HCT116 (cell line): Measurements from ENCODE around the gene BICRAL. TPM values are rescaled to one million over a fixed set of nuclear protein-coding genes. Genes with fewer than 3 reads are reported as not detected.
"Not testable (repeated sequence)": the region's sequence is repeated elsewhere in the genome, so short reads cannot be mapped to it uniquely, and the experiment has no call there.

Experiments used
- ATAC-seq: fragments of 200-7000 bp; cut with Tn5 transposase; 2 replicates; pipeline ENCODE4 v1.9.1; 2020; ENCODE audit warnings: mild to moderate bottlenecking, moderate library complexity
- BruUV-seq: library from RNA; stranded (reverse); fragments of 400-500 nt; replicated peaks from 2 replicates; lab custom pipeline; 2021; lab: Mats Ljungman, UMichigan
- CTCF ChIA-PET: fragments of 300-600 bp; sonication (Branson Sonifier 250); formaldehyde crosslinking; loops from one replicate; lab custom pipeline; 2021; ENCODE audit warnings: antibody characterized with exemption; lab: Charles Lee
- POLR2A ChIA-PET: fragments of 300-600, 350-600 bp; sonication (Branson Sonifier 250); formaldehyde crosslinking; loops from one replicate; lab custom pipeline; 2021; ENCODE audit warnings: antibody characterized with exemption; lab: Charles Lee
- RAD21 ChIA-PET, 2 experiments: fragments of 300-600 bp; sonication (Branson Sonifier 250); formaldehyde crosslinking; loops; one replicate each; lab custom pipeline; 2023; ENCODE audit warnings: low total read pairs in 2 of 2; ENCODE audit not compliant: uncharacterized antibody in 2 of 2, unreplicated experiment in 2 of 2, low non-redundant PET in 1 of 2; lab: Charles Lee
- DNase-seq: peaks from one replicate; pipeline ENCODE4 v3.0.0-alpha.2; 2010; ENCODE audit warnings: low read depth, low spot score
- H2AFZ ChIP-seq: fragments of 200-600 bp; shearing (Covaris generic), sonication (generic); 2 replicates; pipeline ENCODE4 v1.6.1; 2017; ENCODE audit warnings: low read depth, mixed run types, mixed read lengths, antibody characterized with exemption, low read length; ENCODE audit not compliant: poor library complexity, severe bottlenecking
- H3K27ac ChIP-seq: 2 replicates; pipeline ENCODE4 v1.5.1; 2012; ENCODE audit warnings: low read depth, low read length
- H3K27me3 ChIP-seq: fragments of 200-600 bp; sonication (generic); 2 replicates; pipeline ENCODE4 v1.6.1; 2016; ENCODE audit warnings: mixed run types, low read length, mixed read lengths; ENCODE audit not compliant: insufficient read depth
- H3K36me3 ChIP-seq, 2 experiments: fragments of 200-500 bp in 1 of 2; fragments of 200-600 bp in 1 of 2; sonication (Bioruptor generic) in 1 of 2; sonication (generic) in 1 of 2; 2 replicates each; pipeline versions ENCODE4 v1.5.1 to v1.6.1; 2014 to 2016; ENCODE audit warnings: low read length in 2 of 2, inconsistent platforms in 1 of 2, mixed read lengths in 1 of 2, mixed run types in 1 of 2; ENCODE audit not compliant: insufficient read depth in 2 of 2, control insufficient read depth in 1 of 2
- H3K4me1 ChIP-seq, 2 experiments: fragments of 200-600 bp in 1 of 2; sonication (generic) in 1 of 2; 2 replicates each; pipeline versions ENCODE4 v1.5.1 to v1.6.1; 2012 to 2017; ENCODE audit warnings: low read length in 2 of 2, inconsistent platforms in 1 of 2, mild to moderate bottlenecking in 1 of 2, mixed read lengths in 1 of 2, mixed run types in 1 of 2, moderate library complexity in 1 of 2; ENCODE audit not compliant: insufficient read depth in 2 of 2, control insufficient read depth in 1 of 2
- H3K4me2 ChIP-seq: fragments of 200-600 bp; sonication (generic); 2 replicates; pipeline ENCODE4 v1.6.1; 2017; ENCODE audit warnings: mixed run types, low read length, mixed read lengths
- H3K4me3 ChIP-seq, 2 experiments: fragments of 200-600 bp in 1 of 2; sonication (generic) in 1 of 2; replicated peaks in 1 of 2; 2 replicates each; pipeline ENCODE4 v1.5.1; 2011 to 2016; ENCODE audit warnings: low read length in 2 of 2, control low read depth in 1 of 2, low read depth in 1 of 2, mild to moderate bottlenecking in 1 of 2, mixed read lengths in 1 of 2, mixed run types in 1 of 2
- H3K79me2 ChIP-seq: fragments of 200-600 bp; sonication (generic); 2 replicates; pipeline ENCODE4 v1.6.1; 2017; ENCODE audit warnings: mild to moderate bottlenecking, mixed run types, low read length, moderate library complexity, mixed read lengths; ENCODE audit not compliant: insufficient read depth
- H3K9ac ChIP-seq: fragments of 200-600 bp; sonication (generic); 2 replicates; pipeline ENCODE4 v1.6.1; 2016; ENCODE audit warnings: low read length, mixed read lengths
- H3K9me2 ChIP-seq: fragments of 200-600 bp; sonication (generic), shearing (Covaris generic); 2 replicates; pipeline ENCODE4 v1.6.1; 2017; ENCODE audit warnings: mixed run types, mild to moderate bottlenecking, moderate library complexity; ENCODE audit not compliant: insufficient read depth
- H3K9me3 ChIP-seq, 2 experiments: fragments of 200-500 bp in 1 of 2; fragments of 200-600 bp in 1 of 2; sonication (Bioruptor generic) in 1 of 2; sonication (generic) in 1 of 2; 2 replicates each; pipeline ENCODE4 v1.6.1; 2014 to 2017; ENCODE audit warnings: low read length in 2 of 2, mixed read lengths in 2 of 2, inconsistent platforms in 1 of 2, low read depth in 1 of 2, mild to moderate bottlenecking in 1 of 2, mixed run types in 1 of 2, moderate library complexity in 1 of 2; ENCODE audit not compliant: control insufficient read depth in 1 of 2, insufficient read depth in 1 of 2
- H4K20me1 ChIP-seq: fragments of 200-600 bp; sonication (generic), shearing (Covaris generic); 2 replicates; pipeline ENCODE4 v1.6.1; 2017; ENCODE audit warnings: mixed run types, mild to moderate bottlenecking, moderate library complexity; ENCODE audit not compliant: insufficient read depth
- CBX3 ChIP-seq: IDR thresholded peaks from 2 replicates; pipeline ENCODE4 v1.6.1; 2012; ENCODE audit warnings: low read depth
- EGR1 ChIP-seq: IDR thresholded peaks from 2 replicates; pipeline ENCODE4 v1.6.1; 2012; ENCODE audit warnings: low read depth
- EZH2phosphoT487 ChIP-seq: fragments of 200-600 bp; IDR thresholded peaks from 2 replicates; pipeline ENCODE4 v1.6.1; 2018; ENCODE audit warnings: antibody characterized with exemption, borderline replicate concordance
- FOSL1 ChIP-seq: IDR thresholded peaks from 2 replicates; pipeline ENCODE4 v1.6.1; 2012; ENCODE audit warnings: low read depth
- POLR2AphosphoS5 ChIP-seq: IDR thresholded peaks from 2 replicates; pipeline ENCODE4 v1.6.1; 2011; ENCODE audit warnings: mild to moderate bottlenecking, low read depth, low read length, moderate library complexity
- RAD21 ChIP-seq: IDR thresholded peaks from 2 replicates; pipeline ENCODE4 v1.6.1; 2012; ENCODE audit warnings: low read depth, mild to moderate bottlenecking
- SP1 ChIP-seq: IDR thresholded peaks from 2 replicates; pipeline ENCODE4 v1.6.1; 2012; ENCODE audit warnings: low read depth
- SRF ChIP-seq: IDR thresholded peaks from 2 replicates; pipeline ENCODE4 v1.6.1; 2012; ENCODE audit warnings: low read depth
- TCF7L2 ChIP-seq: IDR thresholded peaks from 2 replicates; pipeline ENCODE4 v1.7.0; 2011; ENCODE audit warnings: borderline replicate concordance, inconsistent platforms; ENCODE audit not compliant: insufficient read depth, insufficient read length; ENCODE audit errors: extremely low read depth
- YY1 ChIP-seq: IDR thresholded peaks from 2 replicates; pipeline ENCODE4 v1.6.1; 2011; ENCODE audit warnings: low read length, low read depth, moderate library complexity, mild to moderate bottlenecking; ENCODE audit not compliant: insufficient replicate concordance; ENCODE audit errors: extremely low read depth
- ZFX ChIP-seq: fragments of 450-650 bp; IDR thresholded peaks from 2 replicates; pipeline ENCODE4 v1.6.1; 2017
- ZNF274 ChIP-seq: fragments of 200-500 bp; sonication (Bioruptor generic); IDR thresholded peaks from 2 replicates; pipeline ENCODE4 v1.6.1; 2014; ENCODE audit warnings: mild to moderate bottlenecking, low read depth, low read length, inconsistent platforms
- intact Hi-C: fragments of 100-400 bp; cut with micrococcal nuclease; formaldehyde crosslinking; loops from 2 replicates; pipeline ENCODE4 v1.10.0; 2022
- total RNA-seq: library from RNA; stranded (reverse); gene quantifications from one replicate; pipeline ENCODE4 v1.2.1, GENCODE V29; 2021; ENCODE audit not compliant: unreplicated experiment
- TF ChIP-seq, protein P1 (sequence below), 3 experiments: fragments of 200-600 bp in 1 of 3; sonication (generic) in 1 of 3; IDR thresholded peaks in 2 of 3; conservative IDR thresholded peaks in 1 of 3; 2 replicates each; pipeline ENCODE4 v1.5.1; 2012 to 2017; ENCODE audit warnings: low read depth in 2 of 3, low read length in 2 of 3, antibody characterized with exemption in 1 of 3, borderline replicate concordance in 1 of 3, control low read depth in 1 of 3, mild to moderate bottlenecking in 1 of 3, mixed read lengths in 1 of 3, mixed run types in 1 of 3, moderate library complexity in 1 of 3; ENCODE audit not compliant: insufficient read depth in 1 of 3

BICRAL gene
- total RNA-seq, 1 experiment from 2014 or later: 14.9 TPM

GRCh38 chr6:42885702-42886101 lies 103.8 kb downstream of the BICRAL start:
- intact Hi-C loops: no loop called here
- Histone ChIP-seq H3K4me2 (no peak overlapping the region), H3K79me2 (peaks cover 54% of the 10 kb centered on the region), H3K9ac (no peak overlapping the region), H3K4me1 (peaks cover 0 to 15% of the 10 kb centered on the region in 2 experiments; a peak in 2 of 4 replicates), H4K20me1 (peaks cover 2% of the 10 kb centered on the region), H3K36me3 (peaks cover 31 to 44% of the 10 kb centered on the region in 2 experiments)
- ATAC-seq: no peak
- ChIA-PET RAD21 (no interaction called here), POLR2A (no interaction called here), CTCF (no interaction called here)
- TF ChIP-seq, protein P1, sequence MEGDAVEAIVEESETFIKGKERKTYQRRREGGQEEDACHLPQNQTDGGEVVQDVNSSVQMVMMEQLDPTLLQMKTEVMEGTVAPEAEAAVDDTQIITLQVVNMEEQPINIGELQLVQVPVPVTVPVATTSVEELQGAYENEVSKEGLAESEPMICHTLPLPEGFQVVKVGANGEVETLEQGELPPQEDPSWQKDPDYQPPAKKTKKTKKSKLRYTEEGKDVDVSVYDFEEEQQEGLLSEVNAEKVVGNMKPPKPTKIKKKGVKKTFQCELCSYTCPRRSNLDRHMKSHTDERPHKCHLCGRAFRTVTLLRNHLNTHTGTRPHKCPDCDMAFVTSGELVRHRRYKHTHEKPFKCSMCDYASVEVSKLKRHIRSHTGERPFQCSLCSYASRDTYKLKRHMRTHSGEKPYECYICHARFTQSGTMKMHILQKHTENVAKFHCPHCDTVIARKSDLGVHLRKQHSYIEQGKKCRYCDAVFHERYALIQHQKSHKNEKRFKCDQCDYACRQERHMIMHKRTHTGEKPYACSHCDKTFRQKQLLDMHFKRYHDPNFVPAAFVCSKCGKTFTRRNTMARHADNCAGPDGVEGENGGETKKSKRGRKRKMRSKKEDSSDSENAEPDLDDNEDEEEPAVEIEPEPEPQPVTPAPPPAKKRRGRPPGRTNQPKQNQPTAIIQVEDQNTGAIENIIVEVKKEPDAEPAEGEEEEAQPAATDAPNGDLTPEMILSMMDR (IDR thresholded peaks at IDR 0.05 in 2 of 3, conservative IDR thresholded peaks at IDR 0.05 in 1 of 3; ENCODE audit: borderline replicate concordance in 1 of 3, insufficient read depth in 1 of 3, low read depth in 2 of 3, low read length in 2 of 3): no peak
- TF ChIP-seq POLR2AphosphoS5 (no peak), CBX3 (no peak), SP1 (no peak), TCF7L2 (no peak), FOSL1 (no peak), EZH2phosphoT487 (no peak), RAD21 (no peak), SRF (no peak), ZFX (no peak), EGR1 (no peak), YY1 (no peak), ZNF274 (no peak)
- TF ChIP-seq, all 23 proteins: peak for 0
- DNase-seq: no peak
- H3K9me3 ChIP-seq: no peaks in the 10 kb centered on the region
- no peaks in the 10 kb centered on the region for H3K27me3 ChIP-seq
- H2AFZ ChIP-seq: no peak overlapping the region
- H3K27ac ChIP-seq: no peak overlapping the region
- H3K9me2 ChIP-seq: no peaks in the 10 kb centered on the region
- no peak overlapping the region for H3K4me3 ChIP-seq
- no TSS peak for BruUV-seq

GRCh38 chr6:42888201-42888600 lies 106.3 kb downstream of the BICRAL start:
- RAD21 ChIA-PET, POLR2A ChIA-PET, CTCF ChIA-PET: not testable (repeated sequence)

More at GRCh38 chr6:42888201-42888600, 106.3 kb downstream of the BICRAL start:
- DNase-seq, BruUV-seq, H2AFZ ChIP-seq, H3K9me3 ChIP-seq, ATAC-seq, intact Hi-C loops, H3K4me2 ChIP-seq, H3K27ac ChIP-seq, H3K4me3 ChIP-seq, H3K9me2 ChIP-seq, H3K9ac ChIP-seq, H3K27me3 ChIP-seq, H4K20me1 ChIP-seq: not testable (repeated sequence)
- Histone ChIP-seq H3K4me1 (peaks cover 3 to 18% of the 10 kb centered on the region in 2 experiments; a peak in 3 of 4 replicates), H3K79me2 (peaks cover 29% of the 10 kb centered on the region), H3K36me3 (peaks cover 26 to 27% of the 10 kb centered on the region in 2 experiments)
